Measurements from ENCODE around the gene ANXA1. TPM values are rescaled to one million over a fixed set of nuclear protein-coding genes. Genes with fewer than 3 reads are reported as not detected.
A peak's percentile ranks its signal among the peaks of the same experiment; 100 is the strongest.

The ANXA1 gene
- total and polyA plus RNA-seq, 2 of the 13 experiments (the other 11 are each of a cell fraction or from before 2014, with no cell fraction given): 0.15 to 0.20 TPM

GRCh38 chr9:73200694-73201452, 49.2 kb downstream of the ANXA1 start (continued):
- TF ChIP-seq STAG1 (CRISPR knock-in tag; IDR thresholded peaks at IDR 0.05) (peak; percentile 73), MLX (CRISPR knock-in tag; IDR thresholded peaks at IDR 0.05) (no peak), GPN1 (CRISPR knock-in tag; IDR thresholded peaks at IDR 0.05; ENCODE audit: borderline replicate concordance) (no peak)

- POLR2A ChIA-PET: no interaction called here
- no peak for DNase-seq (ENCODE audit: low spot score)
- no TSS peak for BruUV-seq (replicated peaks)
- H4K20me1 ChIP-seq (ENCODE audit: insufficient read depth, low read length): no peaks in the 10 kb centered on the region
- H3K4me1 ChIP-seq (ENCODE audit: insufficient read depth, low read length): no peaks in the 10 kb centered on the region
- H3K9ac ChIP-seq (ENCODE audit: insufficient read depth, low read depth, low read length): no peak overlapping the region
- intact Hi-C loops (cut with micrococcal nuclease; ENCODE audit: unreplicated experiment): loop anchor here (5.0 kb wide), 1 partner anchor 96 kb away; no protein-coding TSS in a partner anchor
- no peaks in the 10 kb centered on the region for H3K79me2 ChIP-seq (ENCODE audit: insufficient read depth, low read length)
- H3K27ac ChIP-seq (ENCODE audit: extremely low read length, insufficient read depth, low read length): no peak overlapping the region
- no peak overlapping the region for H3K4me3 ChIP-seq (replicated peaks in 1 of 3; ENCODE audit: insufficient read depth in 1 of 3, low read depth in 2 of 3, low read length in 3 of 3)
- H3K9me3 ChIP-seq (ENCODE audit: low read length): no peaks in the 10 kb centered on the region
- no peak overlapping the region for H3K4me2 ChIP-seq (ENCODE audit: low read depth, low read length)
- H3K27me3 ChIP-seq (ENCODE audit: control insufficient read depth in 1 of 2, insufficient read depth in 2 of 2, low read length in 2 of 2): no peaks in the 10 kb centered on the region
- FAIRE-seq: no peak
- no peaks in the 10 kb centered on the region for H3K36me3 ChIP-seq (replicated peaks in 1 of 2; ENCODE audit: control insufficient read depth in 1 of 2, insufficient read depth in 2 of 2, low read length in 2 of 2)
- 11% methylated on average over 1 of the region's 1 CpG for WGBS (ENCODE audit: low lambda C conversion rate)
- in situ Hi-C loops (cut with HindIII; ENCODE audit: extremely low pct_ligation_motif_present, low pct_unique_long_range_greater_than_20kb): loop anchor here (10.0 kb wide), 1 partner anchor 362 kb away; no protein-coding TSS in a partner anchor
- H2AFZ ChIP-seq (ENCODE audit: low read length): no peak overlapping the region
- CTCF ChIA-PET (ENCODE audit: low intra/inter-chr PET ratio, low total read pairs): no interaction called here
- ATAC-seq: no peak
- TF ChIP-seq HIC2 (CRISPR knock-in tag; IDR thresholded peaks at IDR 0.05; ENCODE audit: low read depth) (no peak), NPAS2 (CRISPR knock-in tag; IDR thresholded peaks at IDR 0.05; ENCODE audit: borderline replicate concordance) (no peak), ZBTB8A (CRISPR knock-in tag; IDR thresholded peaks at IDR 0.05; ENCODE audit: borderline replicate concordance, low read depth) (no peak), ELF4 (CRISPR knock-in tag; IDR thresholded peaks at IDR 0.05; ENCODE audit: borderline replicate concordance) (no peak), HDAC2 (CRISPR knock-in tag; IDR thresholded peaks at IDR 0.05) (no peak), U2AF1 (optimal IDR thresholded peaks at IDR 0.05; ENCODE audit: low read depth, low read length) (no peak), MAZ (IDR thresholded peaks at IDR 0.05; ENCODE audit: borderline replicate concordance, low read depth, low read length) (no peak), MAZ (CRISPR knock-in tag; IDR thresholded peaks at IDR 0.05; ENCODE audit: low read depth) (no peak), ZNF766 (CRISPR knock-in tag; IDR thresholded peaks at IDR 0.05; ENCODE audit: borderline replicate concordance) (no peak), DMTF1 (CRISPR knock-in tag; IDR thresholded peaks at IDR 0.05) (no peak), ZNF574 (CRISPR knock-in tag; IDR thresholded peaks at IDR 0.05) (no peak)
Observed at GRCh38 chr9:73202980-73203379, 51.3 kb downstream of the ANXA1 start.
